Chondrocyte (in vitro differentiated cells): ENCODE results near the gene UNC13B. TPM values are rescaled to one million over a fixed set of nuclear protein-coding genes. Genes with fewer than 3 reads are reported as not detected.

Experiments used
- DNase-seq: peaks from one replicate; pipeline ENCODE4 v3.0.0; 2021; ENCODE audit warnings: mixed read lengths, low spot score
- H3K27ac Mint-ChIP-seq: one replicate; pipeline ENCODE4 v1.8.0; 2021; ENCODE audit warnings: mild to moderate bottlenecking, moderate library complexity, mixed read lengths; ENCODE audit not compliant: unreplicated experiment
- H3K27me3 Mint-ChIP-seq: 2 replicates; pipeline ENCODE4 v1.8.0; 2021; ENCODE audit warnings: low read depth, mixed read lengths
- H3K36me3 Mint-ChIP-seq: 2 replicates; pipeline ENCODE4 v1.8.0; 2021; ENCODE audit warnings: low read depth, mixed read lengths
- H3K4me1 Mint-ChIP-seq: 2 replicates; pipeline ENCODE4 v1.8.0; 2021; ENCODE audit warnings: low read depth, mild to moderate bottlenecking, mixed read lengths
- H3K4me3 Mint-ChIP-seq: one replicate; pipeline ENCODE4 v1.8.0; 2021; ENCODE audit warnings: mild to moderate bottlenecking, moderate library complexity, mixed read lengths; ENCODE audit not compliant: unreplicated experiment
- H3K9me3 Mint-ChIP-seq: 2 replicates; pipeline ENCODE4 v1.8.0; 2021; ENCODE audit warnings: low read depth, mixed read lengths
- total RNA-seq: library from RNA; stranded (reverse); gene quantifications from 3 replicates; pipeline ENCODE4 v1.2.1, GENCODE V29; 2021
- TF ChIP-seq, protein P1 (sequence below): fragments of 200-600 bp; sonication (generic); IDR thresholded peaks from 2 replicates; pipeline ENCODE4 v1.5.0; 2021; ENCODE audit warnings: antibody characterized with exemption, mild to moderate bottlenecking, moderate library complexity

The UNC13B gene
- total RNA-seq, 1 donor from 2014 or later: 32.8 TPM

GRCh38 chr9:35322075-35322885 lies 160.5 kb downstream of the UNC13B start:
- DNase-seq: no peak
- Mint-ChIP-seq H3K27ac (no peak overlapping the region), H3K4me1 (no peaks in the 10 kb centered on the region), H3K27me3 (no peaks in the 10 kb centered on the region), H3K9me3 (peaks cover 7% of the 10 kb centered on the region), H3K36me3 (peaks cover under 1% of the 10 kb centered on the region), H3K4me3 (no peak overlapping the region)
- TF ChIP-seq, protein P1, sequence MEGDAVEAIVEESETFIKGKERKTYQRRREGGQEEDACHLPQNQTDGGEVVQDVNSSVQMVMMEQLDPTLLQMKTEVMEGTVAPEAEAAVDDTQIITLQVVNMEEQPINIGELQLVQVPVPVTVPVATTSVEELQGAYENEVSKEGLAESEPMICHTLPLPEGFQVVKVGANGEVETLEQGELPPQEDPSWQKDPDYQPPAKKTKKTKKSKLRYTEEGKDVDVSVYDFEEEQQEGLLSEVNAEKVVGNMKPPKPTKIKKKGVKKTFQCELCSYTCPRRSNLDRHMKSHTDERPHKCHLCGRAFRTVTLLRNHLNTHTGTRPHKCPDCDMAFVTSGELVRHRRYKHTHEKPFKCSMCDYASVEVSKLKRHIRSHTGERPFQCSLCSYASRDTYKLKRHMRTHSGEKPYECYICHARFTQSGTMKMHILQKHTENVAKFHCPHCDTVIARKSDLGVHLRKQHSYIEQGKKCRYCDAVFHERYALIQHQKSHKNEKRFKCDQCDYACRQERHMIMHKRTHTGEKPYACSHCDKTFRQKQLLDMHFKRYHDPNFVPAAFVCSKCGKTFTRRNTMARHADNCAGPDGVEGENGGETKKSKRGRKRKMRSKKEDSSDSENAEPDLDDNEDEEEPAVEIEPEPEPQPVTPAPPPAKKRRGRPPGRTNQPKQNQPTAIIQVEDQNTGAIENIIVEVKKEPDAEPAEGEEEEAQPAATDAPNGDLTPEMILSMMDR: no peak

DNA sequence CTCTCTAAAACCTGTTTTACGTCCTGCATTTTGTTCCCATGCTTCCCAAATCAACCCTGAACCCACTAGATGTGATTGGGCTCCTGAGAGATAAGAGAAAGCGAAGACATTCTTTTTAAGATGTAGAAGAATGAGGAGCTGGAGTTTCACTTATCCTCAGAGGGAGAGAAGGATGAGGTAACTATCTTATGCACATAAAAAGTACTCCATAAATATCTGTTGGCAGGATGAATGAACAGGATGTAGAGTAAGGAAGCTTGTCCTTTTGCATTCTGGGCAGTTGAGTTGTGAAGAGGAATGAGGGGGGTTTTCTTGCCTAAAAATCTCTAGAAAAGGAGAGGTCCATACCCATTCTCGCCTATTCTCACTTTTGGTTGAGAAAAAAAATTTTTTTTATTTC lies 163.2 kb downstream of the UNC13B start:
- H3K9me3 Mint-ChIP-seq: no peaks in the 10 kb centered on the region
- H3K4me1 Mint-ChIP-seq: no peaks in the 10 kb centered on the region
- H3K4me3 Mint-ChIP-seq: no peak overlapping the region
- peaks cover 6% of the 10 kb centered on the region for H3K36me3 Mint-ChIP-seq
- H3K27ac Mint-ChIP-seq: no peak overlapping the region
- TF ChIP-seq, protein P1: no peak
- no peaks in the 10 kb centered on the region for H3K27me3 Mint-ChIP-seq
- no peak for DNase-seq

DNA sequence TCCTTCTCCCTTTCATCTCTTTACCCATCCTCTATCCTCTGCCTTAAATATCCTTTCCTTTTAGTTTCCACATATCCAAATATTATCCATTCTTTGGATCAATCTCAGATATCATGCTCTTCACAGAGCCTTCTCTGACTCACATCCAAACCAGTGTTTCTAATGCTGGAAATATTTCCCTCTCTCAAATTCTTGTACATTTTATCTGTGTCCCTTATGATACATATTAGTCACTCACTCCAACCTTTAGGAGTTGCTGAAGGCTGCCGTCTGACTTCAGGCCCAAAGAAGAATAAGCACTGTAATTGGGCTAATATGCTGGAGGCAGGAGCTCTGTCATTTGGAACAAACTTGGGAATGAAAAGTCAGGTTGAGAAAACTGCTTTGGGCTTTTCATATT lies 171.7 kb downstream of the UNC13B start:
- Mint-ChIP-seq H3K27me3 (no peaks in the 10 kb centered on the region), H3K4me1 (peaks cover 7% of the 10 kb centered on the region), H3K9me3 (no peaks in the 10 kb centered on the region), H3K4me3 (no peak overlapping the region), H3K27ac (peak overlapping the region; percentile 81), H3K36me3 (peaks cover 2% of the 10 kb centered on the region)
- TF ChIP-seq, protein P1: no peak
- DNase-seq: no peak

GRCh38 chr9:35335164-35335563 lies 173.4 kb downstream of the UNC13B start:
- Mint-ChIP-seq H3K9me3 (no peaks in the 10 kb centered on the region), H3K36me3 (peaks cover 2% of the 10 kb centered on the region), H3K4me3 (no peak overlapping the region), H3K4me1 (peaks cover 10% of the 10 kb centered on the region), H3K27me3 (no peaks in the 10 kb centered on the region), H3K27ac (no peak overlapping the region)
- no peak for DNase-seq
- TF ChIP-seq, protein P1: no peak

- no peak overlapping the region for H3K4me3 Mint-ChIP-seq
- H3K9me3 Mint-ChIP-seq: no peaks in the 10 kb centered on the region
- no peak for DNase-seq
- no peaks in the 10 kb centered on the region for H3K27me3 Mint-ChIP-seq
- peaks cover 2% of the 10 kb centered on the region for H3K36me3 Mint-ChIP-seq
- H3K27ac Mint-ChIP-seq: no peak overlapping the region
- TF ChIP-seq, protein P1: no peak
- peaks cover 35% of the 10 kb centered on the region for H3K4me1 Mint-ChIP-seq
These were observed 176.3 kb downstream of the UNC13B start for GRCh38 chr9:35338086-35338485.
